NCI-H1436 treated with DMSO at 0.1 percent for 48 hours (cell line): ENCODE results near the gene ORC3.

ENCODE experiments used
- DNase-seq: peaks from one replicate; lab custom pipeline; 2025; lab: John Stamatoyannopoulos, UW

Gene ORC3

GRCh38 chr6:87589693-87590416, at the start of gene ORC3, which contains the start of gene RARS2:
Gene ORC3 (plus strand): TSS chr6:87590135. CDS start chr6:87590169, 34 bp downstream.
Gene RARS2 (minus strand): TSS chr6:87589987. CDS start chr6:87589957, 30 bp downstream.
- peak; percentile 60 for DNase-seq

GRCh38 chr6:87540539-87540938, 49.4 kb upstream of the ORC3 start:
- DNase-seq: no peak

GRCh38 chr6:87541041-87541440, 48.9 kb upstream of the ORC3 start:
- no peak for DNase-seq

- DNase-seq: no peak
These were observed 48.2 kb upstream of the ORC3 start for GRCh38 chr6:87541744-87542143.

GRCh38 chr6:87543696-87544473, 46.0 kb upstream of the ORC3 start:
- DNase-seq: no peak

- DNase-seq: no peak
These were observed 45.5 kb upstream of the ORC3 start for GRCh38 chr6:87544474-87544735.

- no peak for DNase-seq
These were observed 38.1 kb upstream of the ORC3 start for GRCh38 chr6:87551799-87552198.

GRCh38 chr6:87553159-87553765, 36.7 kb upstream of the ORC3 start:
- DNase-seq: no peak

- no peak for DNase-seq
These were observed 34.4 kb upstream of the ORC3 start for GRCh38 chr6:87555506-87555905.

GRCh38 chr6:87558446-87558845, 31.5 kb upstream of the ORC3 start:
- DNase-seq: no peak

GRCh38 chr6:87561017-87561416, 28.9 kb upstream of the ORC3 start:
- DNase-seq: no peak

- no peak for DNase-seq
These were observed 17.9 kb upstream of the ORC3 start for GRCh38 chr6:87572021-87572420.

GRCh38 chr6:87572883-87573282, 17.1 kb upstream of the ORC3 start:
- no peak for DNase-seq

GRCh38 chr6:87573307-87574024, 16.5 kb upstream of the ORC3 start:
- DNase-seq: no peak

GRCh38 chr6:87574237-87574804, 15.6 kb upstream of the ORC3 start:
- no peak for DNase-seq

- DNase-seq: no peak
These were observed 14.5 kb upstream of the ORC3 start for GRCh38 chr6:87575423-87575822.

GRCh38 chr6:87583822-87584221, 6.1 kb upstream of the ORC3 start:
- no peak for DNase-seq

GRCh38 chr6:87586371-87587077, 3.4 kb upstream of the ORC3 start:
- DNase-seq: no peak

- no peak for DNase-seq
These were observed 1.1 kb upstream of the ORC3 start for GRCh38 chr6:87588756-87589407.

- DNase-seq: no peak
These were observed 514 bp downstream of the ORC3 start for GRCh38 chr6:87590417-87590880.

- no peak for DNase-seq
These were observed 1.1 kb downstream of the ORC3 start for GRCh38 chr6:87590990-87591389.
